HL-60/S4 treated with phorbol 12-myristate 13-acetate at 8.2 ng/mL for 4 days and 3 days (cell line): ENCODE measurements around the gene SEC63.
"Not testable (repeated sequence)": the region's sequence is repeated elsewhere in the genome, so short reads cannot be mapped to it uniquely, and the experiment has no call there.

Experiments used
- in situ Hi-C: fragments of 300-500 bp; cut with MboI; formaldehyde crosslinking; loops from 2 replicates; pipeline ENCODE4 v1.15.0; 2022; ENCODE audit warnings: low sequenced_read_pairs

SEC63 gene

GRCh38 chr6:107867302-107867615 lies 90.7 kb downstream of the SEC63 start:
- in situ Hi-C loops = no loop called here

- in situ Hi-C loops = no loop called here
These were observed 91.3 kb downstream of the SEC63 start for GRCh38 chr6:107866606-107867301.

GRCh38 chr6:107864226-107865127 lies 93.5 kb downstream of the SEC63 start:
- in situ Hi-C loops = no loop called here

- in situ Hi-C loops = no loop called here
These were observed 95.6 kb downstream of the SEC63 start for GRCh38 chr6:107862383-107862782.

- in situ Hi-C loops = not testable (repeated sequence)
These were observed 97.0 kb downstream of the SEC63 start for GRCh38 chr6:107860963-107861362.

GRCh38 chr6:107860144-107860543 lies 97.9 kb downstream of the SEC63 start:
- in situ Hi-C loops = not testable (repeated sequence)

- in situ Hi-C loops = no loop called here
These were observed 104.8 kb downstream of the SEC63 start for GRCh38 chr6:107853230-107853629.

GRCh38 chr6:107849325-107849724 lies 108.7 kb downstream of the SEC63 start:
- in situ Hi-C loops = no loop called here

GRCh38 chr6:107847844-107848802 lies 109.9 kb downstream of the SEC63 start:
- in situ Hi-C loops = no loop called here

GRCh38 chr6:107846262-107846795 lies 111.7 kb downstream of the SEC63 start:
- in situ Hi-C loops = no loop called here

- in situ Hi-C loops = no loop called here
These were observed 112.2 kb downstream of the SEC63 start for GRCh38 chr6:107845777-107846176.

- in situ Hi-C loops = no loop called here
These were observed 114.6 kb downstream of the SEC63 start for GRCh38 chr6:107843400-107843799.

GRCh38 chr6:107841275-107841670 lies 116.7 kb downstream of the SEC63 start:
- in situ Hi-C loops = no loop called here

GRCh38 chr6:107840636-107841274 lies 117.3 kb downstream of the SEC63 start:
- in situ Hi-C loops = no loop called here

GRCh38 chr6:107833136-107833535 lies 124.9 kb downstream of the SEC63 start:
- in situ Hi-C loops = no loop called here

GRCh38 chr6:107832151-107833056 lies 125.6 kb downstream of the SEC63 start:
- in situ Hi-C loops = no loop called here

- in situ Hi-C loops = no loop called here
These were observed 127.9 kb downstream of the SEC63 start for GRCh38 chr6:107830060-107830459.

- in situ Hi-C loops = no loop called here
These were observed 130.5 kb downstream of the SEC63 start for GRCh38 chr6:107827541-107827940.

- in situ Hi-C loops = no loop called here
These were observed 134.9 kb downstream of the SEC63 start for GRCh38 chr6:107823047-107823557.
